Activated CD8-positive, alpha-beta memory T cell treated with anti-CD3 and anti-CD28 coated beads, Interleukin-2, amount 50 U/mL, for 48 hours (primary cell): Measurements from ENCODE around the gene IL37.

Source experiments
- DNase-seq: peaks from one replicate; pipeline ENCODE4 v3.0.0-alpha.2; 2020

IL37 gene

GRCh38 chr2:112962308-112963175 lies 51.6 kb downstream of the IL37 start:
- DNase-seq: no peak

GRCh38 chr2:112967023-112967422 lies 56.1 kb downstream of the IL37 start:
- no peak for DNase-seq
